CD4-positive, alpha-beta T cell treated with Interleukin-4 for 1 hour (primary cell): ENCODE measurements around the gene BLOC1S2.
"Not testable (repeated sequence)": the region's sequence is repeated elsewhere in the genome, so short reads cannot be mapped to it uniquely, and the experiment has no call there.

ENCODE experiments used
- DNase-seq, 2 donors: peaks; one replicate each; pipeline ENCODE4 v3.0.0-alpha.2; 2020 to 2022

The BLOC1S2 gene

DNA sequence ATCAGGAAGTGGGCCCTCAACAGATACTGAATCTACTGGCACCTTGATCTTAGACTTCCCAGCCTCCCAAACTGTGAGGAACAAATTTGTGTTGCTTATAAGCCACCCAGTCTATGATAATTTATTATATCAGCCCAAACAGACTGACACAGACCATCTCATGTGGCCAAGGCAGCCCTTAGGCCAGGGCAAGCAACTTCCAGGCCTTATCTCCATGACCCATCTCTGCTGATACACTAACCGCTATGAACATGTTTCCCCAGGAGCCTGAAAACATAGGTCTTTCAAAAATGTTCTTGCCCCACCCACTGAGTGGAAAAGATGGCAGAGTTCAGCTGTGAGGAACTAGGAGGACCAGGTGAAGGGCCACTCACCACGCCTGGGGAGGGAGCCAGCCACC, 3.2 kb upstream of the BLOC1S2 start:
- no peak for DNase-seq

DNA sequence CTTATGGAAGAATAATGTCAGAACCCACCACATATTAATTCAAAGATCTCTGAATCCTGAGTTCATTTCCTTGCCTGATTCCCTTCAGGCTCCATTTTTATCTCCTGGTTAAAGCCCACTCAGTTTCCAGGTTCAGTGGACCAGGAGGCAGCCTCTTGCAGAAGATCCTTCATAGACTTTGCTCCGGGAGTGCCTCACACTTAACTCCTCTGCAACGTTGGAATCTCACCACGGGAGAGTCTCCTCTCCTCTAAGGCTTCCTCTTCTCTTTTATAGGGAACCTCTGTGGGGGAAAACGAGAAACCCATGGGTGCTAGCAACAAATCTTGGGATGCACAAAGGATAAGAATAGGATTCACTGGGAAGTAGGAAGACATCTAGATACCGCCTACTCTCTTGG, 1.7 kb upstream of the BLOC1S2 start:
- no peak for DNase-seq

DNA sequence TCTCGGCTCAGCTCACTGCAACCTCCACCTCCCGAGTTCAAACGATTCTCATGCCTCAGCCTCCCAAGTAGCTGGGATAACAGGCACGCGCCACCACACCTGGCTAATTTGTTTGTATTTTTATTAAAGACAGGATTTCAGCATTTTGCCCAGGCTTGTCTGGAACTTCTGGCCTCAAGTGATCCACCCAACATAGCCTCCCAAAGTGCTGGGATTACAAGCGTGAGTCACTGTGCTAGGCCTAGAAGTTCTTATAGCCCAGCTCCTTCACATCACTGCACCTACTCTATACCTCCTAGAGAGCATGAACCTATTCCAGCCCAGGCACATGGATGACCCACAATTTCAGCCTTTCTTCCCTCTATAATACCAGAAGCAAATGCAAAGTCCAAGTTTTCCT, 1.3 kb upstream of the BLOC1S2 start:
- no peak for DNase-seq

GRCh38 chr10:100285326-100285725, 1.2 kb downstream of the BLOC1S2 start:
- DNase-seq: not testable (repeated sequence)

DNA sequence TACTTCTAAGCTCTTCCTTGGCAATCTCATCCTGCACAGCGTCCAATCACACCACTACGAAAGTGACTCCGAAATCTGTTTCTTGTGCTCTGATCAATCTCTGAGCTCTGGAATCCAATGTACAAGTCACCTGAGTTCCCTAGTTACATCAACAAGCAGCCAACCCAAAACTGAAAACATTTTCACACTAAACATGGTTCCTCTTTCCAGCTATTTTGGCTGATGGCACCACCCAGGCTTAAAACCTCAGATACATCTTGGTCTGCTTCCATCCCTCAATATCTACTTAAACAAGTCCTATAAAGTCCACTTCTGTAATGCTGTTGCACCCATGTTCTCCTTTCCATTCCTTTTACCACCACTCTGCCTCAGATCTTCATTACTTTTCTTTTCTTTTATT, 3.6 kb downstream of the BLOC1S2 start:
- no peak for DNase-seq

GRCh38 chr10:100276971-100277370, 9.5 kb downstream of the BLOC1S2 start:
- DNase-seq: not testable (repeated sequence)

DNA sequence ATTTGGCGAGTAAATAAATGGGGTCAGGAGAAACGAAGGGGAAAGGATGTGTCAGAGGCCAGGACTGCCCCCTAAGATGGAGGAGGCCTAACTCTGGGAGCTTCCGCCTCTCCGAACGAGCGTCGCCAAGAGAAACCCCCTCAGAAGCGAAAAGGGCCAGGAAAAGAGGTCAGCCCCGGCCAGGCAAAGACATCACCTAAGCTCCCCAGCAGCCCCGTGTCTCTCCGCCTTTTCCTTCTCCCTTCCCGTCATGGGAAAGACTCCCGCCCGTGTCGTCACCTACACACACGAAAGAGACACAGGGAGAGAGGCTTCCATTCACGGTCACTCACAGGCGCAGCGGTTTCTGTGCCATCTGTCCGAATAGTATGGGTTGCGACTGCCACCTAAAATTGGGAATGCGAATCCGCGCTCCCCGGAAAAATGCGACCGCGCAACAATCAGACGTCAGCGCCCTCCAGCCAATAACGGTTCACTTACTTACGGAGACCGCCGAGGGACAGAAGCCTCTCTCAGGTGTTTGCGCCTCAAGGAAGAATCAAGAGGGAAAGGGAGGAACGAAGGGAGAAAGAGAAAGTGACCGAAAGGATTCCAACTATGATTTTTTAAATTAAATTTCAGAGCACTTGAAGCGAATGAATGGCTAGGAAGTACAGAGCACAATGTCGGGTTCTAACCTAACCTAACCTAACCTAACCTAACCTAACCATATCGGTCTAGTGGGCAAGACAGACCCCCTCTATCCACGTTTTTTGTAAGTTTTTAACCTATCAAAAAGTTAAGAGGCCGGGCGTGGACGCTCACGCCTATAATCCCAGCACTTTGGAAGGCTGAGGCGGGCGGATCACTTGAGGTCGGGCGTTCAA, 19.0 kb downstream of the BLOC1S2 start, which contains the start of gene CWF19L1:
CWF19L1 (minus strand) TSS at position 400 of the 866 bp plus-strand sequence; CDS start at position 355, 45 bp downstream.
- peak; percentile 80 to 84 for DNase-seq

- DNase-seq: no peak
Observed at GRCh38 chr10:100265821-100266485, 20.5 kb downstream of the BLOC1S2 start.

- no peak for DNase-seq
Observed at GRCh38 chr10:100254191-100254590, 32.3 kb downstream of the BLOC1S2 start.

- DNase-seq: no peak
Observed at GRCh38 chr10:100253041-100253440, 33.4 kb downstream of the BLOC1S2 start.

DNA sequence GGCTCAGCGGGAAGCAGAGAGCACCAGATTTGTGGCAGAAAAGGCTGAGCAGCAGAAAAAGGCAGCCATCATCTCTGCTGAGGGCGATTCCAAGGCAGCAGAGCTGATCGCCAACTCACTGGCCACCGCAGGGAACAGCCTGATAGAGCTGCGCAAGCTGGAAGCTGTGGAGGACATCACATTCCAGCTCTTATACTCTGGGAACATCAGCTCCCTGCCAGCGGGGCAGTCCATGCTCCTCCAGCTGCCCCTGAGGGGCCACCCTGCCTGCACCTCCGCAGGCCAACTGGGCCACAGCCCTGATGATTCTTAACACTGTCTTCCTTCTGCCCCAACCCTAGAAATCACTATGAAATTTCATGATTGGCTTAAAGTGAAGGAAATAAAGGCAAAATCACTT, 37.7 kb downstream of the BLOC1S2 start:
- DNase-seq: no peak

DNA sequence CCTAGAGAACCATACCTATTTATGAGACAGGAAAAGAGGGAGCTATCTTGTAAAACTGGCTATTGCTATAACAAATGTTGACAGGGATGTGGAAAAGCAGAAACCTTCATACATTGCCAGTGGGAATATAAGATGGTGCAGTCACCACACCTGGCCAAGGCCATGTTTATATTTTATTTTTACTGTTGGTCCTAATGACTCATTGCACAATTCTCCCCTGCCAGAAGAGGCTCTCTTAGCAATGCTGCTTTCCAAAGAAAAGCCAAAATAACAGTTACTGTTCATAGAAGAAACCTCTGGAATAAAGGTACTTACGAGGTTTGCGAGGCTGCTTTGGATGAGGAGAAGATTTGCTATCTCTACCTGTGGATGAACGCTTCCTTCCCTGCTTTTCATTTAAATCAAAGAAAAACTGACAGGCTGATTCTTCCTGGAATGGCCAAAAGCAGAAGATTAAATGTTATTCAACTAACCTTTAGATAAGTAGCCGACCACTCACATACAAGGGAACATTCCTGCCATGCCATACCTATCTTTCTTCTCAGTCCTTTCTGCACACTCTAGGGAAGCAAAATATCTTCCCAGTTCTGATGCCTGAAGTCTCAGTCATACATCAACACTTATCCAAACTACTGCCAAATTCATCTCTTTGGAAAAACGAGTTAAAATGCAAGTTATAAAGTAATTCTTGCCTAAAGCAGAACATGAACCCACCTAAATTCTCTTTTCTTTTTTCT, 40.8 kb downstream of the BLOC1S2 start:
- DNase-seq: no peak

GRCh38 chr10:100239851-100240250, 46.6 kb downstream of the BLOC1S2 start:
- DNase-seq: no peak

GRCh38 chr10:100238429-100238828, 48.1 kb downstream of the BLOC1S2 start:
- DNase-seq: no peak

DNA sequence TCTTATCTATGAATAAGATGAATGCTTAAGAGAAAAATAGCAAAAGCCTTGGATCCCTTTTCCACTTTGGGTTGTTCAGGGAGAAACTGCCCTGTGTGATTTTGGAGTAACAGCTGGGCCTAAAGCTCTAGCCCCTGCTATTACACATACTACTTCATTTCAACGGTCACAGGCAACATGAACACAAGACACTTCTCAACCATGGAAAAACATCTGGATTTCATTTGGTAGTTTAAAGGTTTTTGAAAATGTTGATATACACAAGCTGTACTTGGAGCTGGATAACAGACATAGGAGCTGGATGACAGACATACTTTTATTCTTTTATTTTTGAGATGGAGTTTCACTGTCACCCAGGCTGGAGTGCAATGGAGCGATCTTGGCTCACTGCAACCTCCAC, 54.4 kb downstream of the BLOC1S2 start:
- no peak for DNase-seq

DNA sequence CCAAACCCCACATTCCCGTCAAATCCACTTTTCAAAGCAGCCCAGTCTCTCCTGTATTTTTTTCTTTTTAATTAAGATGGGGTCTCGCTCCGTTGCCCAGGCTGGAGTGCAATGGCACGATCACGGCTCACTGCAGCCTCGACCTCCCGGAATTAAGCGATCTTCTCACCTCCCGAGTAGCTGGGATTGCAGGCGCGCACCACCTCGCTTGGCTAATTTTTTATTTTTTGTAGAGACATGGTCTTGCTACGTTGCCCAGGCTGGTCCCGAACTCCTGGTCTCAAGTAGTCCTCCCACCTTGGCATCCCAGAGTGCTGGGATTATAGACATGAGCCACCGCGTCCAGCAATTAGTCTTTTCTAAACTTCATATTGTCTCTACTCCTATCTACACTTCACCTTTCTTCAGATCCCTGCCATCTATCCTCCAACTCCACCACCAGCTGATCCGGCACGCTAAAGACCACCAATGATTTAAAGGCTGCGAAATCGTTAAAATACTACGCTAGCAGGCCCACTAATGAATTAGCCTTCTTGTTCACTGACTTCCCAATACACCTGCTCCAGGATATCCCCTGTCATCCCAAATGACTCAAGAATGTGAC, 56.6 kb downstream of the BLOC1S2 start:
- peak in 1 of 2 donors; percentile 2 for DNase-seq

DNA sequence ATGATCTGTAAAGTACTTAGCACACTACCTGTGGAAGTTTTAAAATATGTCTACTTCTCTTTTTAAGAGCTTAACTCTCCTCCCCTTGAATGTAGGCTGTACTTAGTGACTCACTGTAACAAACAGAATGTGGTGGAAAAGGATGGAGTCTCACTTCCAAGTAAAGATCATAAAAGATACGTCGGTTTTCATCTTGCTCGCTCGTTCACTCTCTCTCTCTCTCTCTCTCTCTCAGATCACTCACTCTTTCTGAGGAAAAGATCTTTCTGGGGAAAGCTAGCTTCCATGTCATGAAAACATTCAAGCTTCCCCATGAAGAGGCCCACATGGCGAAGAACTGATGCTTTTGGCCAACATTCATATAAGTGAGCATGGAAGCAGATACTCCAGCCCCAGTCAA, 62.6 kb downstream of the BLOC1S2 start:
- no peak for DNase-seq
